HG03196 (cell line): ENCODE data around the gene CTNNAL1.
"Not testable (repeated sequence)": the region's sequence is repeated elsewhere in the genome, so short reads cannot be mapped to it uniquely, and the experiment has no call there.

Experiments
- ATAC-seq: cut with Tn5 transposase; IDR thresholded peaks from one replicate; pipeline ENCODE4 v1.9.1; 2021; ENCODE audit not compliant: unreplicated experiment

CTNNAL1 gene, protein sequence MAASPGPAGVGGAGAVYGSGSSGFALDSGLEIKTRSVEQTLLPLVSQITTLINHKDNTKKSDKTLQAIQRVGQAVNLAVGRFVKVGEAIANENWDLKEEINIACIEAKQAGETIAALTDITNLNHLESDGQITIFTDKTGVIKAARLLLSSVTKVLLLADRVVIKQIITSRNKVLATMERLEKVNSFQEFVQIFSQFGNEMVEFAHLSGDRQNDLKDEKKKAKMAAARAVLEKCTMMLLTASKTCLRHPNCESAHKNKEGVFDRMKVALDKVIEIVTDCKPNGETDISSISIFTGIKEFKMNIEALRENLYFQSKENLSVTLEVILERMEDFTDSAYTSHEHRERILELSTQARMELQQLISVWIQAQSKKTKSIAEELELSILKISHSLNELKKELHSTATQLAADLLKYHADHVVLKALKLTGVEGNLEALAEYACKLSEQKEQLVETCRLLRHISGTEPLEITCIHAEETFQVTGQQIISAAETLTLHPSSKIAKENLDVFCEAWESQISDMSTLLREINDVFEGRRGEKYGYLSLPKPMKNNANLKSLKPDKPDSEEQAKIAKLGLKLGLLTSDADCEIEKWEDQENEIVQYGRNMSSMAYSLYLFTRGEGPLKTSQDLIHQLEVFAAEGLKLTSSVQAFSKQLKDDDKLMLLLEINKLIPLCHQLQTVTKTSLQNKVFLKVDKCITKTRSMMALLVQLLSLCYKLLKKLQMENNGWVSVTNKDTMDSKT

GRCh38 chr9:109012876-109013678 lies at the start of gene CTNNAL1:
Gene CTNNAL1, minus strand, starts transcription at chr9:109013499. Its CDS starts 57 bp downstream, at chr9:109013442.
- peak; percentile 65 for ATAC-seq

DNA sequence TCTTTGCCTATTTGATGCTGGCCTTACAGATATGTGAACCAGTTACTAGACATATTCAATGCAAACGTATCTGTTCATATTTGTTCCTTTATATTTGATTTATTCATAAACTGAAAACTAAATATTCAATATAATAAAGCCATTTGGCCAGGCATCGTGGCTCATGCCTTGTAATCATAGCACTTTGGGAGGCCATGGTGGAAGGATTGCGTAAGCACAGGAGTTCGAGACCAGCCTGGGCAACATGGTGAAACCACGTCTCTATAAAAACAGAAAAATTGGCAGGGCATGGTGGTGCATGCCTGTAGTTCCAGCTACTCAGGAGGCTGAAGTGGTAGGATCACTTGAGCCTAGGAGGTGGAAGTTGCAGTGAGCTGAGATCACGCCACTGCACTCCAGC lies 49.2 kb upstream of the CTNNAL1 start:
- ATAC-seq = no peak

DNA sequence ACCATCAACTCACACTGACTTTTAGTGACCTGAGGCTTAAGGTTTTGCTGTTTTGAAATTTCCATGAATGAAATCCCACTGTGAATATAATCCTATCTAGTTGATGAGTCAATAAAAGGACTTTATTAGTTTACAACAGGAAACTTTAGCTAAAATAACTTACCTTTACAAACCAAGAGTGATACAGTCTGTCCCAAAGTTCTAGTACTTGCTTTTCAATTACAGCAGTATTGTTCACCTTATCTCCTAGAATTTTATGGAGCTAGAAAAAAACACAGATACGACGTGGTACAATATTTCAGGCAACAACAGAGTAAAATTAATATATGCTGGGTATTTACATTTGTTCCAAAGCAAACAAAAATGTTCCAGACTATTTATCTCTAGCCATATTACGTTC lies 46.9 kb upstream of the CTNNAL1 start:
- ATAC-seq = no peak

- not testable (repeated sequence) for ATAC-seq
Observed at GRCh38 chr9:109053121-109053520, 39.8 kb upstream of the CTNNAL1 start.

DNA sequence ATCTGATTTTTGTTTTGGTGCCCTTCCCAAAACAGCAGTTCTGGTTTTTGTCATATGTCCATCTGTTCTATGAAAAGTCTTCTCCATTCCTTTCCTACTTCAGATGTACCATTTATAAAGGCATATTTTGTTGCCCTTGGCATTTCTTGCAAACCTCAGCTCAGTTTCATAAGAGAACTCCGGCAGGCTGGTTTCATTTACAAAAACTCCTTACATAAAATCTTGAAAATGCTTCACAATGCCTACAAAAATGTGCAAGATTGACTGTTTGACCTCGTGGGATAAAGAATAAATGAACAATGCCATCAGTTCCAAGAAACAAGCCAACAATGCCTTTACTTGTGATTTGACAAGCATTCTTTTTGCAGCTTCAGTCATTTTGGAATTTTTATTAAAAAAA lies 39.1 kb upstream of the CTNNAL1 start:
- ATAC-seq = no peak

DNA sequence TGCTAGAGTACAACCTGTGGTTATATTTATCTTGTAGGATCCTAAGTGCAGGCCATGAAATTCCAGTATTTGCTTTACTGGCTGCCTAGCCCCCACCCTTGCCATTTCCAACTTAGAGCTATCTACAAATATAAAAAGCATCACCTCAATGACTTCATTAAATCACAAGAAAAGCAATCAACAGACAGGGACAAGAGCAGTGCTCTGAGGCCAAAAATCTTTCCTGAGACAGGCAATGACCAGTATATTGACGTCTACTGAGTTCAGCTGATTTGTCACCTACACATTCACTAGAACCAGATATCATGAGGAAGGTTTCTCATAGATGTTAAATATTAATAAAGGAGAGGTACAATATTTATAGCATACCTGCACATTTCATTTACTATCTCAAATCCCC lies 38.4 kb upstream of the CTNNAL1 start:
- no peak for ATAC-seq

GRCh38 chr9:109050444-109050843 lies 37.1 kb upstream of the CTNNAL1 start:
- no peak for ATAC-seq

GRCh38 chr9:109048822-109049221 lies 35.5 kb upstream of the CTNNAL1 start:
- ATAC-seq = no peak

DNA sequence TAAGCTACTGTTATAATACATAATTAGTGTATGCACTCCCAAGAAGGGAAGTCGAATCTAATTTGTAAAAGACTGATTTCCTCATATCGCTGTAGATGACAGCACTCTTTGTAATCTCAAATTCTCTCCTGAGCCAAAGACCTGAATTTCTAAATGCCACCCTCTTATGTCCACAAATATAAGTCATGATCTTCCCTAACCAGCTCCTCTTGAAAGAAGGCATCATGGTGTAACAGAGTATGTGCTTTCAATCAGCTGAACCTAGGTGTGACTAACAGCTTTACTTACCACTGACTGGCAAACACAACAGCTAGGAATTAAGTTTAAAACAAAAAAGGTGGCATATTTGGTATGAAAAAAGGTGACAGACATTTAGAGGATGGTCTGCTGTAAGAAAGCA lies 34.0 kb upstream of the CTNNAL1 start:
- ATAC-seq = no peak

GRCh38 chr9:109046346-109046745 lies 33.0 kb upstream of the CTNNAL1 start:
- ATAC-seq = no peak

DNA sequence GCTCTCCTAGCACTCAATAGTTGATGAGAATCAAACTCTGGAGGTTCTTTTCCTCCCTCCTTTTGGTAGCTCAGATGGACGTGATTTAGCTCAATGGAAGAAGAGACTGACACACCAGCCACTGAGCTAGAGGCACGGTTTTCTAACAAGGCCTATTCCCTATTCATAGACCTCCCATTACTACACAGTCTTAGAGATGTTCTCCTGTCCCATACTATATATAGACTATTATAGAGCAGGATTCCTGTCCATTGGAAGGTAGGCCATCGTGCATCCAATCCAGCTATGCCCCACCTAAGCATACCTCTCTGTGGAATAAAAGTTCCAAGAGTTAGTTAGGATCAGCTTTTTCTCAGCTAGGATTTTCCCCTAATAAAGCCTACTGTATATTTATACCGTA lies 30.3 kb upstream of the CTNNAL1 start:
- ATAC-seq = no peak

DNA sequence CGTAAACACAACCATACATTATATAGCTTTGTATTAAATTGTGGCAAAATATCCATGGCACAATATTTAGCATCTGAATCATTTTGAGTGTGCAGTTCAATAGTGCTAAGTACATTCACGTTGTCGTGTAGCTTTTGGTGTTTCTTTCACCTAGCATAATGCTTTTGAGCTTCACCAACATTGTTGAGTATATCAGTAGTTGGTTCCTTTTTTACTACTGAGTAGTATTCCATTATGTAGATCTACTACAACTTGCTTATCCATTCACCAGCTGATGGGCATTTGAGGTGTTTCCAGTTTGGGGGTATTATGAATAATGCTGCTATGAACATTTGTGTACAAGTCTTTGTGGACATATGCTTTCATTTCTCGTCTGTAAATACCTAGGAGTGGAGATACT lies 27.3 kb upstream of the CTNNAL1 start:
- ATAC-seq = no peak

- no peak for ATAC-seq
Observed at GRCh38 chr9:109039539-109039938, 26.2 kb upstream of the CTNNAL1 start.

- ATAC-seq = no peak
Observed at GRCh38 chr9:109037946-109038715, 24.8 kb upstream of the CTNNAL1 start.

- ATAC-seq = no peak
Observed at GRCh38 chr9:109036744-109037680, 23.7 kb upstream of the CTNNAL1 start.

DNA sequence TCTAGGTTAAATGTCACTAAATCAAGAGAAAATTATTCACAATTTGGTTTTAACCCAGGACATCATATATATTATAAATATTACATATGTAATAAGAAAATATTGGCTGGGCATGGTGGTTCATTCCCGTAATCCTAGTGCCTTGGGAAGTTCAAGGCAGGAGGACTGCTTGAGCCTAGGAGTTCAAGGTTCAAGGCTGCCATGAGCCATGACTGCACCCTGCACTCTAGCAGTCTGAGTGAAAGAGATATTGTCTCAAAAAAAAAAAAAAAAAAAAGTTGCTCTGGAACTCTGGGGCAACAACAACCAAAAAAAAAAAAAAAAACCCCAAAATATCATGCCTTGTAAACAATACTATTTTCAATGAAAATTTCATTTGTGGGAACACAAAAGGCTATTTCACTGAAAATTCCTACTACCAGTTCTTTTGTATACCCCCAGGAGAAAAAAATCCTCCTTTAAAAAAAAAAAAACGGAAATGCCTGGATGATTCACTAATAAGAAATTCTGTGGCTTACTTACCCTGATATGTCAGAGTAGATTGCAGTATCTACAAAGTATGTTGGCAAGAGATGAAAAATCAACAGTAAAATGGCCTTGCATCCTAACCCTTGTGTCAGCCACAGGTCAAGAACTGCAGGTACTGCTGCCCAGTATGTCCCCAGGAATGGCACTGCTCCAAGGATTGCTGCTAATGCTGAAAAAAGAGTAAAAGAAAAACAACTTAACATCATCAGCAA lies 22.6 kb upstream of the CTNNAL1 start:
- no peak for ATAC-seq

- ATAC-seq = no peak
Observed at GRCh38 chr9:109033941-109034700, 20.8 kb upstream of the CTNNAL1 start.

DNA sequence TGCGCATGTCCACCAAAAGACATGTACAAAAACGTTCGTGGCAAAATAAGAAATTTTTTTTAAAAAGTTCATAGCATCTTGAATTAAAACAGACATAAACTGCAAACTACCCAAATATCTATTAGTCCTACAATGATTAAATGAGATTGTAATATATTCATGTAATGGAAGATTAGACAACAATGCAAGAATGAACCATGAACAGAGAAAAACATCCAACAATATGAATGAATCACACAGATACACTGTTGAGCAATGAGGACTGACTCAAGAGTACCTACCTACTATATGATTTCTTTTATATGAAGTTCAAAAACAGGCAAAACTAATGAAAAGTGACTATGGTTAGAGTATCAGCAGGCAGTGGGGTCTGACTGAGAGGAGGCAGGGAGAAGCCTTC lies 17.9 kb upstream of the CTNNAL1 start:
- no peak for ATAC-seq
